Activated effector memory CD4-positive, alpha-beta T cell treated with anti-CD3 and anti-CD28 coated beads, Interleukin-2, amount 50 U/mL, for 16 hours (primary cell): Measurements from ENCODE around the gene WNT7A.
"Not testable (repeated sequence)": the region's sequence is repeated elsewhere in the genome, so short reads cannot be mapped to it uniquely, and the experiment has no call there.

Experiments used
- DNase-seq: peaks from one replicate; pipeline ENCODE4 v3.0.0-alpha.2; 2020

WNT7A gene

GRCh38 chr3:13865106-13865505 lies 14.8 kb downstream of the WNT7A start:
- DNase-seq, result no peak

GRCh38 chr3:13863965-13864595 lies 15.8 kb downstream of the WNT7A start:
- no peak for DNase-seq

GRCh38 chr3:13863382-13863952 lies 16.4 kb downstream of the WNT7A start:
- DNase-seq, result no peak

GRCh38 chr3:13861461-13861860 lies 18.4 kb downstream of the WNT7A start:
- no peak for DNase-seq

- no peak for DNase-seq
Measured at GRCh38 chr3:13860001-13860400, 19.9 kb downstream of the WNT7A start.

- DNase-seq, result no peak
Measured at GRCh38 chr3:13858768-13859520, 20.9 kb downstream of the WNT7A start.

- no peak for DNase-seq
Measured at GRCh38 chr3:13857702-13858380, 22.0 kb downstream of the WNT7A start.

- not testable (repeated sequence) for DNase-seq
Measured at GRCh38 chr3:13856628-13857027, 23.2 kb downstream of the WNT7A start.

- DNase-seq, result no peak
Measured at GRCh38 chr3:13856006-13856405, 23.9 kb downstream of the WNT7A start.

- DNase-seq, result no peak
Measured at GRCh38 chr3:13854492-13854891, 25.4 kb downstream of the WNT7A start.

- no peak for DNase-seq
Measured at GRCh38 chr3:13853978-13854296, 25.9 kb downstream of the WNT7A start.

GRCh38 chr3:13853256-13853977 lies 26.5 kb downstream of the WNT7A start:
- no peak for DNase-seq

GRCh38 chr3:13852638-13853009 lies 27.2 kb downstream of the WNT7A start:
- DNase-seq, result no peak

- DNase-seq, result no peak
Measured at GRCh38 chr3:13851997-13852637, 27.8 kb downstream of the WNT7A start.

- DNase-seq, result no peak
Measured at GRCh38 chr3:13851091-13851849, 28.6 kb downstream of the WNT7A start.

- DNase-seq, result no peak
Measured at GRCh38 chr3:13850161-13850945, 29.5 kb downstream of the WNT7A start.

GRCh38 chr3:13849018-13849417 lies 30.9 kb downstream of the WNT7A start:
- DNase-seq, result no peak

GRCh38 chr3:13846716-13847570 lies 32.9 kb downstream of the WNT7A start:
- no peak for DNase-seq

- no peak for DNase-seq
Measured at GRCh38 chr3:13846238-13846637, 33.6 kb downstream of the WNT7A start.

GRCh38 chr3:13845806-13846205 lies 34.1 kb downstream of the WNT7A start:
- no peak for DNase-seq
